ENCODE data around the gene FBXL4.

DNA sequence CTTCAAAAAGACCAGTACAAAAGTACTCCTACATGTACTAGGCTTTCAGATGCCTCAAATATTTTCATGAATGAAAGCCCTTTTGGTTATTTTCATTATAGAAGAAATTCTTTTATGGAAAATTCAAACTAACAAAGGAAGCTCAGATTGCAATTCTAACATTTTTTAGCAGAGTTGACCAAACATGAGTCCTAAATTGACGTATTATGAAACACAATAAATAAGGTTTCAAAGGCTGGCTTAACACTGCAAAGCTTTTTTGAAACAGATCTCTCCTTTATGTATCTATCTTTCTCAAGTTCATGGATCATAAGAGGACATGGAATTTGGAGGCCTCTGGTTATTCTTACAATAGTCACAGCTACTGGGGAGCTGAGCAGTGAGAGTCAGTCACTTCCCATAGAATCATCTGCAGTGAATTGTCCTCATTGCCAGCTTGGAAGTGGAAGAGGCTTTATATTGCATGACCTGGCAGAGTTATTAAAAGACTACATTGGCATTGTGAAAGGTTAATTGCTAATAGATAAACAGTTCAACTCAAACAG is 38.4 kb upstream of the FBXL4 start:
- TF ChIP-seq OSR1 (CRISPR knock-in tag; IDR thresholded peaks at IDR 0.05), result no peak
- TF ChIP-seq TCF4 (CRISPR knock-in tag; IDR thresholded peaks at IDR 0.05; ENCODE audit: borderline replicate concordance), result no peak
- TF ChIP-seq ZFP30 (CRISPR knock-in tag; IDR thresholded peaks at IDR 0.05), result no peak
- TF ChIP-seq, protein P1, sequence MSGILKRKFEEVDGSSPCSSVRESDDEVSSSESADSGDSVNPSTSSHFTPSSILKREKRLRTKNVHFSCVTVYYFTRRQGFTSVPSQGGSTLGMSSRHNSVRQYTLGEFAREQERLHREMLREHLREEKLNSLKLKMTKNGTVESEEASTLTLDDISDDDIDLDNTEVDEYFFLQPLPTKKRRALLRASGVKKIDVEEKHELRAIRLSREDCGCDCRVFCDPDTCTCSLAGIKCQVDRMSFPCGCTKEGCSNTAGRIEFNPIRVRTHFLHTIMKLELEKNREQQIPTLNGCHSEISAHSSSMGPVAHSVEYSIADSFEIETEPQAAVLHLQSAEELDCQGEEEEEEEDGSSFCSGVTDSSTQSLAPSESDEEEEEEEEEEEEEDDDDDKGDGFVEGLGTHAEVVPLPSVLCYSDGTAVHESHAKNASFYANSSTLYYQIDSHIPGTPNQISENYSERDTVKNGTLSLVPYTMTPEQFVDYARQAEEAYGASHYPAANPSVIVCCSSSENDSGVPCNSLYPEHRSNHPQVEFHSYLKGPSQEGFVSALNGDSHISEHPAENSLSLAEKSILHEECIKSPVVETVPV (CRISPR knock-in tag; IDR thresholded peaks at IDR 0.05), result no peak
- TF ChIP-seq ISL1 (CRISPR knock-in tag; IDR thresholded peaks at IDR 0.05), result no peak
- TF ChIP-seq, protein P2, sequence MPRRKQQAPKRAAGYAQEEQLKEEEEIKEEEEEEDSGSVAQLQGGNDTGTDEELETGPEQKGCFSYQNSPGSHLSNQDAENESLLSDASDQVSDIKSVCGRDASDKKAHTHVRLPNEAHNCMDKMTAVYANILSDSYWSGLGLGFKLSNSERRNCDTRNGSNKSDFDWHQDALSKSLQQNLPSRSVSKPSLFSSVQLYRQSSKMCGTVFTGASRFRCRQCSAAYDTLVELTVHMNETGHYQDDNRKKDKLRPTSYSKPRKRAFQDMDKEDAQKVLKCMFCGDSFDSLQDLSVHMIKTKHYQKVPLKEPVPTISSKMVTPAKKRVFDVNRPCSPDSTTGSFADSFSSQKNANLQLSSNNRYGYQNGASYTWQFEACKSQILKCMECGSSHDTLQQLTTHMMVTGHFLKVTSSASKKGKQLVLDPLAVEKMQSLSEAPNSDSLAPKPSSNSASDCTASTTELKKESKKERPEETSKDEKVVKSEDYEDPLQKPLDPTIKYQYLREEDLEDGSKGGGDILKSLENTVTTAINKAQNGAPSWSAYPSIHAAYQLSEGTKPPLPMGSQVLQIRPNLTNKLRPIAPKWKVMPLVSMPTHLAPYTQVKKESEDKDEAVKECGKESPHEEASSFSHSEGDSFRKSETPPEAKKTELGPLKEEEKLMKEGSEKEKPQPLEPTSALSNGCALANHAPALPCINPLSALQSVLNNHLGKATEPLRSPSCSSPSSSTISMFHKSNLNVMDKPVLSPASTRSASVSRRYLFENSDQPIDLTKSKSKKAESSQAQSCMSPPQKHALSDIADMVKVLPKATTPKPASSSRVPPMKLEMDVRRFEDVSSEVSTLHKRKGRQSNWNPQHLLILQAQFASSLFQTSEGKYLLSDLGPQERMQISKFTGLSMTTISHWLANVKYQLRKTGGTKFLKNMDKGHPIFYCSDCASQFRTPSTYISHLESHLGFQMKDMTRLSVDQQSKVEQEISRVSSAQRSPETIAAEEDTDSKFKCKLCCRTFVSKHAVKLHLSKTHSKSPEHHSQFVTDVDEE (CRISPR knock-in tag; IDR thresholded peaks at IDR 0.05), result no peak
- TF ChIP-seq ESRRG (CRISPR knock-in tag; IDR thresholded peaks at IDR 0.05), result no peak
- TF ChIP-seq, protein P3, sequence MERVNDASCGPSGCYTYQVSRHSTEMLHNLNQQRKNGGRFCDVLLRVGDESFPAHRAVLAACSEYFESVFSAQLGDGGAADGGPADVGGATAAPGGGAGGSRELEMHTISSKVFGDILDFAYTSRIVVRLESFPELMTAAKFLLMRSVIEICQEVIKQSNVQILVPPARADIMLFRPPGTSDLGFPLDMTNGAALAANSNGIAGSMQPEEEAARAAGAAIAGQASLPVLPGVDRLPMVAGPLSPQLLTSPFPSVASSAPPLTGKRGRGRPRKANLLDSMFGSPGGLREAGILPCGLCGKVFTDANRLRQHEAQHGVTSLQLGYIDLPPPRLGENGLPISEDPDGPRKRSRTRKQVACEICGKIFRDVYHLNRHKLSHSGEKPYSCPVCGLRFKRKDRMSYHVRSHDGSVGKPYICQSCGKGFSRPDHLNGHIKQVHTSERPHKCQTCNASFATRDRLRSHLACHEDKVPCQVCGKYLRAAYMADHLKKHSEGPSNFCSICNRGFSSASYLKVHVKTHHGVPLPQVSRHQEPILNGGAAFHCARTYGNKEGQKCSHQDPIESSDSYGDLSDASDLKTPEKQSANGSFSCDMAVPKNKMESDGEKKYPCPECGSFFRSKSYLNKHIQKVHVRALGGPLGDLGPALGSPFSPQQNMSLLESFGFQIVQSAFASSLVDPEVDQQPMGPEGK (CRISPR knock-in tag; IDR thresholded peaks at IDR 0.05; ENCODE audit: borderline replicate concordance), result no peak
- TF ChIP-seq PPARA (CRISPR knock-in tag; IDR thresholded peaks at IDR 0.05; ENCODE audit: borderline replicate concordance), result no peak
- no peak for TF ChIP-seq ZFP3 (CRISPR knock-in tag; IDR thresholded peaks at IDR 0.05)
- no peak for TF ChIP-seq BACH2 (CRISPR knock-in tag; IDR thresholded peaks at IDR 0.05; ENCODE audit: borderline replicate concordance)
